AG10803 (cell line): ENCODE data around the gene RIPOR3.
A peak's percentile ranks its signal among the peaks of the same experiment; 100 is the strongest.

Source experiments
- DNase-seq: peaks from one replicate; pipeline ENCODE4 v3.0.0; 2010; ENCODE audit warnings: low read depth
- H3K4me3 ChIP-seq: 2 replicates; pipeline ENCODE4 v1.5.1; 2011; ENCODE audit warnings: mild to moderate bottlenecking, low read length, control low read depth
- CTCF ChIP-seq: conservative IDR thresholded peaks from 2 replicates; pipeline ENCODE4 v1.5.1; 2011; ENCODE audit warnings: mild to moderate bottlenecking, low read length, control low read depth, inconsistent platforms

The RIPOR3 gene

GRCh38 chr20:50567860-50568548 lies 123.3 kb downstream of the RIPOR3 start:
- TF ChIP-seq CTCF, result no peak
- H3K4me3 ChIP-seq, result no peak overlapping the region
- DNase-seq, result no peak

GRCh38 chr20:50565871-50566270 lies 125.5 kb downstream of the RIPOR3 start:
- DNase-seq, result no peak
- H3K4me3 ChIP-seq, result no peak overlapping the region
- TF ChIP-seq CTCF, result no peak

- no peak for DNase-seq
Observed at GRCh38 chr20:50565383-50565782, 126.0 kb downstream of the RIPOR3 start.

GRCh38 chr20:50563133-50563944 lies 128.0 kb downstream of the RIPOR3 start:
- TF ChIP-seq CTCF, result no peak
- no peak for DNase-seq
- H3K4me3 ChIP-seq, result no peak overlapping the region

More at GRCh38 chr20:50565383-50565782, 126.0 kb downstream of the RIPOR3 start:
- no peak for TF ChIP-seq CTCF
- H3K4me3 ChIP-seq, result no peak overlapping the region

- DNase-seq, result no peak
- no peak for TF ChIP-seq CTCF
- no peak overlapping the region for H3K4me3 ChIP-seq
Observed at GRCh38 chr20:50562262-50562701, 129.1 kb downstream of the RIPOR3 start.

GRCh38 chr20:50561379-50562078 lies 129.8 kb downstream of the RIPOR3 start:
- no peak overlapping the region for H3K4me3 ChIP-seq
- DNase-seq, result peak; percentile 89
- no peak for TF ChIP-seq CTCF
